Caco-2 (cell line): Measurements from ENCODE around the gene TMEM101. TPM values are rescaled to one million over a fixed set of nuclear protein-coding genes. Genes with fewer than 3 reads are reported as not detected.

Source experiments
- BruUV-seq: library from RNA; stranded (reverse); fragments of 400-500 nt; replicated peaks from 2 replicates; lab custom pipeline; 2021; lab: Mats Ljungman, UMichigan
- CTCF ChIA-PET: fragments of 300-600 bp; sonication (Branson Sonifier 250); formaldehyde crosslinking; loops from one replicate; lab custom pipeline; 2022; ENCODE audit warnings: antibody characterized with exemption; lab: Charles Lee
- POLR2A ChIA-PET: fragments of 300-600 bp; sonication (Branson Sonifier 250); formaldehyde crosslinking; loops from one replicate; lab custom pipeline; 2022; ENCODE audit warnings: antibody characterized with exemption; lab: Charles Lee
- DNase-seq, 2 experiments: peaks; one replicate each; pipeline versions ENCODE4 v3.0.0 to v3.0.0-alpha.2; 2020 to 2022
- H3K27me3 ChIP-seq: replicated peaks from 2 replicates; pipeline ENCODE4 v1.6.0; 2011; ENCODE audit warnings: low read length; ENCODE audit not compliant: control insufficient read depth, insufficient read depth
- H3K36me3 ChIP-seq: 2 replicates; pipeline ENCODE4 v1.5.1; 2011; ENCODE audit warnings: low read length; ENCODE audit not compliant: control insufficient read depth, insufficient read depth
- H3K4me1 ChIP-seq: fragments of 250-450 bp; sonication (Bioruptor Pico); 2 replicates; pipeline ENCODE4 v1.5.1; 2020; ENCODE audit warnings: mild to moderate bottlenecking
- H3K4me3 ChIP-seq: 2 replicates; pipeline ENCODE4 v1.5.1; 2011; ENCODE audit warnings: low read depth, mild to moderate bottlenecking, control low read depth, low read length
- H3K9me3 ChIP-seq: fragments of 250-450 bp; sonication (Bioruptor Pico); 2 replicates; pipeline ENCODE4 v1.5.1; 2020; ENCODE audit warnings: mild to moderate bottlenecking, moderate library complexity
- H3K27ac Mint-ChIP-seq: one replicate; pipeline ENCODE4 v1.8.0; 2022; ENCODE audit warnings: mixed read lengths; ENCODE audit not compliant: unreplicated experiment
- H3K27me3 Mint-ChIP-seq: one replicate; pipeline ENCODE4 v1.8.0; 2022; ENCODE audit warnings: mixed read lengths; ENCODE audit not compliant: insufficient read depth, unreplicated experiment
- H3K36me3 Mint-ChIP-seq: one replicate; pipeline ENCODE4 v1.8.0; 2022; ENCODE audit warnings: mild to moderate bottlenecking, mixed read lengths; ENCODE audit not compliant: insufficient read depth, unreplicated experiment
- H3K4me1 Mint-ChIP-seq: one replicate; pipeline ENCODE4 v1.8.0; 2022; ENCODE audit warnings: low read depth, mixed read lengths; ENCODE audit not compliant: unreplicated experiment
- H3K4me3 Mint-ChIP-seq: one replicate; pipeline ENCODE4 v1.8.0; 2022; ENCODE audit warnings: mild to moderate bottlenecking, moderate library complexity, mixed read lengths; ENCODE audit not compliant: unreplicated experiment
- H3K9me3 Mint-ChIP-seq: one replicate; pipeline ENCODE4 v1.8.0; 2022; ENCODE audit warnings: mixed read lengths; ENCODE audit not compliant: unreplicated experiment
- intact Hi-C: fragments of 100-400 bp; cut with micrococcal nuclease; formaldehyde crosslinking; loops from one replicate; pipeline ENCODE4 v1.10.0; 2022; ENCODE audit not compliant: unreplicated experiment
- total RNA-seq: library from RNA; stranded (reverse); gene quantifications from 2 replicates; pipeline ENCODE4 v1.2.3, GENCODE V29; 2022
- TF ChIP-seq, protein P1 (sequence below), 2 experiments: fragments of 200-600 bp in 1 of 2; IDR thresholded peaks; 1 replicate in 1 of 2; 2 replicates in 1 of 2; pipeline versions ENCODE4 v1.5.1 to v1.8.0; 2011 to 2022; ENCODE audit warnings: antibody characterized with exemption in 1 of 2, control low read depth in 1 of 2, inconsistent platforms in 1 of 2, low read depth in 1 of 2, low read length in 1 of 2, mild to moderate bottlenecking in 1 of 2, moderate library complexity in 1 of 2; ENCODE audit not compliant: insufficient read depth in 1 of 2, severe bottlenecking in 1 of 2, unreplicated experiment in 1 of 2

TMEM101 gene
- total RNA-seq, 1 experiment from 2014 or later: 41.7 TPM

- H3K4me3 ChIP-seq: no peak overlapping the region
- CTCF ChIA-PET: no interaction called here
- no peak for DNase-seq
- H3K4me1 Mint-ChIP-seq: no peaks in the 10 kb centered on the region
- no peaks in the 10 kb centered on the region for H3K9me3 Mint-ChIP-seq
- H3K4me1 ChIP-seq: peaks cover 12% of the 10 kb centered on the region; the same call in 1 of the 2 replicates
- TF ChIP-seq, protein P1, sequence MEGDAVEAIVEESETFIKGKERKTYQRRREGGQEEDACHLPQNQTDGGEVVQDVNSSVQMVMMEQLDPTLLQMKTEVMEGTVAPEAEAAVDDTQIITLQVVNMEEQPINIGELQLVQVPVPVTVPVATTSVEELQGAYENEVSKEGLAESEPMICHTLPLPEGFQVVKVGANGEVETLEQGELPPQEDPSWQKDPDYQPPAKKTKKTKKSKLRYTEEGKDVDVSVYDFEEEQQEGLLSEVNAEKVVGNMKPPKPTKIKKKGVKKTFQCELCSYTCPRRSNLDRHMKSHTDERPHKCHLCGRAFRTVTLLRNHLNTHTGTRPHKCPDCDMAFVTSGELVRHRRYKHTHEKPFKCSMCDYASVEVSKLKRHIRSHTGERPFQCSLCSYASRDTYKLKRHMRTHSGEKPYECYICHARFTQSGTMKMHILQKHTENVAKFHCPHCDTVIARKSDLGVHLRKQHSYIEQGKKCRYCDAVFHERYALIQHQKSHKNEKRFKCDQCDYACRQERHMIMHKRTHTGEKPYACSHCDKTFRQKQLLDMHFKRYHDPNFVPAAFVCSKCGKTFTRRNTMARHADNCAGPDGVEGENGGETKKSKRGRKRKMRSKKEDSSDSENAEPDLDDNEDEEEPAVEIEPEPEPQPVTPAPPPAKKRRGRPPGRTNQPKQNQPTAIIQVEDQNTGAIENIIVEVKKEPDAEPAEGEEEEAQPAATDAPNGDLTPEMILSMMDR (IDR thresholded peaks at IDR 0.05; ENCODE audit: insufficient read depth in 1 of 2, low read depth in 1 of 2, low read length in 1 of 2, severe bottlenecking in 1 of 2, unreplicated experiment in 1 of 2): no peak
- intact Hi-C loops: no loop called here
- no peaks in the 10 kb centered on the region for H3K36me3 ChIP-seq
- POLR2A ChIA-PET: no interaction called here
- BruUV-seq: no TSS peak
- H3K27ac Mint-ChIP-seq: no peak overlapping the region
- peaks cover 3% of the 10 kb centered on the region for H3K27me3 ChIP-seq
- peaks cover 22% of the 10 kb centered on the region for H3K27me3 Mint-ChIP-seq
- no peaks in the 10 kb centered on the region for H3K36me3 Mint-ChIP-seq
- H3K9me3 ChIP-seq: no peaks in the 10 kb centered on the region
- H3K4me3 Mint-ChIP-seq: no peak overlapping the region
Measured at GRCh38 chr17:43988301-43988700, 26.5 kb downstream of the TMEM101 start.

- Mint-ChIP-seq H3K4me3 (no peak overlapping the region), H3K27ac (no peak overlapping the region), H3K9me3 (no peaks in the 10 kb centered on the region), H3K4me1 (no peaks in the 10 kb centered on the region), H3K36me3 (no peaks in the 10 kb centered on the region), H3K27me3 (peaks cover 25% of the 10 kb centered on the region)
- TF ChIP-seq, protein P1 (IDR thresholded peaks at IDR 0.05; ENCODE audit: insufficient read depth in 1 of 2, low read depth in 1 of 2, low read length in 1 of 2, severe bottlenecking in 1 of 2, unreplicated experiment in 1 of 2): no peak
- DNase-seq: no peak
- H3K36me3 ChIP-seq: no peaks in the 10 kb centered on the region
- intact Hi-C loops: no loop called here
- H3K9me3 ChIP-seq: no peaks in the 10 kb centered on the region
- H3K4me3 ChIP-seq: no peak overlapping the region
- BruUV-seq: no TSS peak
- H3K4me1 ChIP-seq: peaks cover 15% of the 10 kb centered on the region; the same call in 1 of the 2 replicates
- H3K27me3 ChIP-seq: peaks cover 3% of the 10 kb centered on the region
- CTCF ChIA-PET: interaction anchor here (0.6 kb wide), 1 partner anchor 43 kb away, joined by 3 read pairs; no protein-coding TSS in a partner anchor
- POLR2A ChIA-PET: no interaction called here
Measured at GRCh38 chr17:43987131-43988021, 27.4 kb downstream of the TMEM101 start.

DNA sequence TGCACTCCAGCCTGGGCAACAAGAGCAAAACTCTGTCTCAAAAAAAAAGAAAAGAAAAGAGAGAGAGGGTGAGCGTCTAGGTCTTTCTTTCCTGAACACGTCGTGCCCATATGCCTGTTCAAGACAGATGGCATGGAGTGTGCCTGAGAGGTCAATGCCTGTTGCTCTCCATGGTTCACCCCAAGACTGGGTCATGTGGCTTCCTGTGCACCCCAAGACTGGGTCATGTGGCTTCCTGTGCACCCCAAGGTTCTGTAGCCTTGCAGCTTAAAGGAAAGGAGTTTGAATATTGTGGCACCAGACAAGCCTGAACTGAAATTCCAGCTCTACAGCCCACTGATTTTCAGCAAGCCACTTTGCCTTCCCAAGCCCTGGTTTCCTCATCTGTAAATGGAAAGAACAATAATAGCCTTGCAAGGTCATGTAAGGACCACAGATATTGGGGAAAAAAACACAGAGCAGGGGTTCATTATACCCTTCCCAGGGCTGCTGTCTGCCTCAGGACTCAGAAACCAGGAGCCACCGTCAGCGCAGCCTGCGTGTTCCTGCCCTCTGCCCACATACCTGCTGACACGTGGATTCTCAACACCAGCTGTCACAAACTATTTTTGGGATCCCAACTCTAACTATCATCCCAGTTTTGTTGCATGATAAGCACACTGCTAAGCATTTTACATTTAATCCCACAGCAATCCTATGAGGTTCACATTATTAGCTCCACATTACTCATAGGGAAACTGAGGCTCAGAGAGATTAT lies 28.4 kb downstream of the TMEM101 start:
- H3K4me1 ChIP-seq: peaks cover 15% of the 10 kb centered on the region; the same call in 1 of the 2 replicates
- H3K27me3 ChIP-seq: peaks cover 5% of the 10 kb centered on the region
- no TSS peak for BruUV-seq
- Mint-ChIP-seq H3K27me3 (peaks cover 33% of the 10 kb centered on the region), H3K27ac (no peak overlapping the region), H3K4me3 (no peak overlapping the region), H3K36me3 (no peaks in the 10 kb centered on the region), H3K4me1 (no peaks in the 10 kb centered on the region), H3K9me3 (no peaks in the 10 kb centered on the region)
- no peaks in the 10 kb centered on the region for H3K9me3 ChIP-seq
- no peak overlapping the region for H3K4me3 ChIP-seq
- POLR2A ChIA-PET: no interaction called here
- no peak for DNase-seq
- CTCF ChIA-PET: interaction anchor here (0.8 kb wide), 1 partner anchor 72 kb away, joined by 3 read pairs; no protein-coding TSS in a partner anchor
- H3K36me3 ChIP-seq: no peaks in the 10 kb centered on the region
- TF ChIP-seq, protein P1 (IDR thresholded peaks at IDR 0.05; ENCODE audit: insufficient read depth in 1 of 2, low read depth in 1 of 2, low read length in 1 of 2, severe bottlenecking in 1 of 2, unreplicated experiment in 1 of 2): no peak
- intact Hi-C loops: no loop called here
